ENCODE measurements around the gene UVRAG. TPM values are rescaled to one million over a fixed set of nuclear protein-coding genes. Genes with fewer than 3 reads are reported as not detected.
"Not testable (repeated sequence)": the region's sequence is repeated elsewhere in the genome, so short reads cannot be mapped to it uniquely, and the experiment has no call there.

Gene UVRAG
- total RNA-seq, 2 experiments from 2014 or later: 16.5 to 19.5 TPM

GRCh38 chr11:75872887-75873416 is 57.9 kb downstream of the UVRAG start:
- no peak for TF ChIP-seq CTCF (IDR thresholded peaks at IDR 0.05)
- DNase-seq (no peak), ATAC-seq (ENCODE audit: poor library complexity) (no peak)
- Mint-ChIP-seq H3K4me1 (ENCODE audit: low read depth) (peaks cover 15% of the 10 kb centered on the region), H3K4me3 (no peak overlapping the region), H3K9me3 (no peaks in the 10 kb centered on the region), H3K27ac (no peak overlapping the region), H3K36me3 (ENCODE audit: low read depth) (no peaks in the 10 kb centered on the region), H3K27me3 (no peaks in the 10 kb centered on the region)
- ChIA-PET POLR2A (no interaction called here), CTCF (interaction anchor here (2.4 kb wide), 1 partner anchor 70 kb away, joined by 9 read pairs; no protein-coding TSS in a partner anchor)
- Histone ChIP-seq H3K4me1 (ENCODE audit: insufficient read depth, low read length) (peaks cover 3% of the 10 kb centered on the region), H3K4me3 (ENCODE audit: low read length) (no peak overlapping the region), H3K9me3 (ENCODE audit: control insufficient read depth in 1 of 2, insufficient read depth in 1 of 2, low read length in 2 of 2) (no peaks in the 10 kb centered on the region), H3K27ac (ENCODE audit: low read depth in 1 of 2, low read length in 2 of 2) (no peak overlapping the region), H3K36me3 (ENCODE audit: insufficient read depth, low read length) (no peaks in the 10 kb centered on the region), H3K27me3 (ENCODE audit: control insufficient read depth in 1 of 2, insufficient read depth in 2 of 2, low read length in 2 of 2) (no peaks in the 10 kb centered on the region)
- intact Hi-C loops (cut with DNase I, micrococcal nuclease): no loop called here

GRCh38 chr11:75873417-75874221 is 58.6 kb downstream of the UVRAG start:
- H3K27me3 Mint-ChIP-seq: no peaks in the 10 kb centered on the region
- no peaks in the 10 kb centered on the region for H3K36me3 Mint-ChIP-seq (ENCODE audit: low read depth)
- ChIA-PET CTCF (interaction anchor here (1.3 to 2.4 kb wide), 2 partner anchors 23 to 71 kb away, joined by 3 to 9 read pairs; no protein-coding TSS in a partner anchor), POLR2A (no interaction called here)
- Histone ChIP-seq H3K9me3 (ENCODE audit: control insufficient read depth in 1 of 2, insufficient read depth in 1 of 2, low read length in 2 of 2) (no peaks in the 10 kb centered on the region), H3K27me3 (ENCODE audit: control insufficient read depth in 1 of 2, insufficient read depth in 2 of 2, low read length in 2 of 2) (no peaks in the 10 kb centered on the region), H3K4me3 (ENCODE audit: low read length) (no peak overlapping the region), H3K4me1 (ENCODE audit: insufficient read depth, low read length) (peaks cover 3% of the 10 kb centered on the region), H3K36me3 (ENCODE audit: insufficient read depth, low read length) (no peaks in the 10 kb centered on the region), H3K27ac (ENCODE audit: low read depth in 1 of 2, low read length in 2 of 2) (no peak overlapping the region)
- H3K27ac Mint-ChIP-seq: no peak overlapping the region
- H3K9me3 Mint-ChIP-seq: no peaks in the 10 kb centered on the region
- peak in 1 of 14 experiments; percentile 14 for DNase-seq
- no peak for ATAC-seq (ENCODE audit: poor library complexity)
- no peak overlapping the region for H3K4me3 Mint-ChIP-seq
- intact Hi-C loops (cut with DNase I, micrococcal nuclease): no loop called here
- peaks cover 14% of the 10 kb centered on the region for H3K4me1 Mint-ChIP-seq (ENCODE audit: low read depth)
- TF ChIP-seq CTCF (IDR thresholded peaks at IDR 0.05): no peak

- ATAC-seq (ENCODE audit: poor library complexity): no peak
- Histone ChIP-seq H3K27me3 (ENCODE audit: control insufficient read depth in 1 of 2, insufficient read depth in 2 of 2, low read length in 2 of 2) (no peaks in the 10 kb centered on the region), H3K4me3 (ENCODE audit: low read length) (no peak overlapping the region), H3K4me1 (ENCODE audit: insufficient read depth, low read length) (peaks cover 3% of the 10 kb centered on the region), H3K27ac (ENCODE audit: low read depth in 1 of 2, low read length in 2 of 2) (no peak overlapping the region), H3K36me3 (ENCODE audit: insufficient read depth, low read length) (no peaks in the 10 kb centered on the region), H3K9me3 (ENCODE audit: control insufficient read depth in 1 of 2, insufficient read depth in 1 of 2, low read length in 2 of 2) (no peaks in the 10 kb centered on the region)
- Mint-ChIP-seq H3K27ac (no peak overlapping the region), H3K4me3 (no peak overlapping the region), H3K36me3 (ENCODE audit: low read depth) (peaks cover 11% of the 10 kb centered on the region), H3K4me1 (ENCODE audit: low read depth) (peaks cover 20% of the 10 kb centered on the region), H3K27me3 (no peaks in the 10 kb centered on the region), H3K9me3 (no peaks in the 10 kb centered on the region)
- intact Hi-C loops (cut with DNase I, micrococcal nuclease): no loop called here
- ChIA-PET POLR2A (interaction anchor here (0.7 kb wide), 1 partner anchor 38 kb away, joined by 3 read pairs; no protein-coding TSS in a partner anchor), CTCF (interaction anchor here (1.3 kb wide), 1 partner anchor 22 kb away, joined by 3 read pairs; no protein-coding TSS in a partner anchor)
- TF ChIP-seq CTCF (IDR thresholded peaks at IDR 0.05): no peak
- no peak for DNase-seq
Observed at GRCh38 chr11:75874684-75875341, 59.8 kb downstream of the UVRAG start.

- POLR2A ChIA-PET; H3K4me1 ChIP-seq (ENCODE audit: insufficient read depth, low read length); H3K27me3 Mint-ChIP-seq; H3K4me3 Mint-ChIP-seq; H3K9me3 ChIP-seq (ENCODE audit: control insufficient read depth in 1 of 2, insufficient read depth in 1 of 2, low read length in 2 of 2); H3K9me3 Mint-ChIP-seq; CTCF ChIA-PET; H3K27ac Mint-ChIP-seq; DNase-seq; H3K4me3 ChIP-seq (ENCODE audit: low read length); intact Hi-C loops (cut with DNase I, micrococcal nuclease); H3K27ac ChIP-seq (ENCODE audit: low read depth in 1 of 2, low read length in 2 of 2); H3K27me3 ChIP-seq (ENCODE audit: control insufficient read depth in 1 of 2, insufficient read depth in 2 of 2, low read length in 2 of 2); ATAC-seq (ENCODE audit: poor library complexity): not testable (repeated sequence)
- H3K36me3 ChIP-seq (ENCODE audit: insufficient read depth, low read length): peaks cover 13% of the 10 kb centered on the region
- peaks cover 20% of the 10 kb centered on the region for H3K4me1 Mint-ChIP-seq (ENCODE audit: low read depth)
- H3K36me3 Mint-ChIP-seq (ENCODE audit: low read depth): peaks cover 29% of the 10 kb centered on the region
Observed at GRCh38 chr11:75877327-75877726, 62.3 kb downstream of the UVRAG start.

GRCh38 chr11:75877931-75878330 is 62.9 kb downstream of the UVRAG start:
- intact Hi-C loops (cut with DNase I, micrococcal nuclease); H3K4me1 ChIP-seq (ENCODE audit: insufficient read depth, low read length); H3K9me3 ChIP-seq (ENCODE audit: control insufficient read depth in 1 of 2, insufficient read depth in 1 of 2, low read length in 2 of 2); H3K27me3 ChIP-seq (ENCODE audit: control insufficient read depth in 1 of 2, insufficient read depth in 2 of 2, low read length in 2 of 2); H3K9me3 Mint-ChIP-seq; CTCF ChIA-PET; H3K27me3 Mint-ChIP-seq; DNase-seq; ATAC-seq (ENCODE audit: poor library complexity); POLR2A ChIA-PET; H3K27ac ChIP-seq (ENCODE audit: low read depth in 1 of 2, low read length in 2 of 2); H3K4me3 Mint-ChIP-seq; H3K4me3 ChIP-seq (ENCODE audit: low read length); H3K27ac Mint-ChIP-seq: not testable (repeated sequence)
- H3K36me3 ChIP-seq (ENCODE audit: insufficient read depth, low read length): peaks cover 13% of the 10 kb centered on the region
- peaks cover 17% of the 10 kb centered on the region for H3K4me1 Mint-ChIP-seq (ENCODE audit: low read depth)
- H3K36me3 Mint-ChIP-seq (ENCODE audit: low read depth): peaks cover 35% of the 10 kb centered on the region

All from CD4-positive, alpha-beta T cell (primary cell).